Activated gamma-delta T cell (primary cell): Measurements from ENCODE around the gene INAFM2.

Experiments
- DNase-seq: peaks from one replicate; lab custom pipeline; 2025; lab: John Stamatoyannopoulos, UW

INAFM2 gene

GRCh38 chr15:40306371-40306770, 17.1 kb upstream of the INAFM2 start:
- DNase-seq = no peak

GRCh38 chr15:40306908-40307307, 16.6 kb upstream of the INAFM2 start:
- no peak for DNase-seq

GRCh38 chr15:40307421-40308211, 15.9 kb upstream of the INAFM2 start, which contains the start of gene PLCB2:
PLCB2 (minus strand) TSS chr15:40307935; CDS start chr15:40307672, 263 bp downstream.
- peak; percentile 42 for DNase-seq

GRCh38 chr15:40309344-40309862, 14.1 kb upstream of the INAFM2 start:
- no peak for DNase-seq

- no peak for DNase-seq
These were observed 13.2 kb upstream of the INAFM2 start for GRCh38 chr15:40310001-40310959.

GRCh38 chr15:40310993-40311392, 12.5 kb upstream of the INAFM2 start:
- DNase-seq = no peak

GRCh38 chr15:40312370-40313158, 10.9 kb upstream of the INAFM2 start:
- no peak for DNase-seq

- no peak for DNase-seq
These were observed 9.7 kb upstream of the INAFM2 start for GRCh38 chr15:40313531-40314398.

GRCh38 chr15:40314723-40315276, 8.7 kb upstream of the INAFM2 start:
- DNase-seq = no peak

- no peak for DNase-seq
These were observed 6.6 kb upstream of the INAFM2 start for GRCh38 chr15:40316931-40317330.

- no peak for DNase-seq
These were observed 5.9 kb upstream of the INAFM2 start for GRCh38 chr15:40317580-40317979.

GRCh38 chr15:40320409-40320808, 3.1 kb upstream of the INAFM2 start:
- DNase-seq = no peak

GRCh38 chr15:40320931-40321371, 2.5 kb upstream of the INAFM2 start:
- DNase-seq = no peak

- DNase-seq = no peak
These were observed 807 bp upstream of the INAFM2 start for GRCh38 chr15:40322531-40323238.

- DNase-seq = peak; percentile 35
These were observed 753 bp downstream of the INAFM2 start for GRCh38 chr15:40323953-40324937.

- DNase-seq = no peak
These were observed 1.7 kb downstream of the INAFM2 start for GRCh38 chr15:40325188-40325587.

GRCh38 chr15:40325700-40326099, 2.2 kb downstream of the INAFM2 start:
- no peak for DNase-seq

- no peak for DNase-seq
These were observed 4.0 kb downstream of the INAFM2 start for GRCh38 chr15:40327457-40327856.
